WTC11 (cell line): ENCODE measurements around the gene CYLD. TPM values are rescaled to one million over a fixed set of nuclear protein-coding genes. Genes with fewer than 3 reads are reported as not detected.

Experiments used
- GTF2I ChIP-seq: fragments of 250-450 bp; sonication (Bioruptor Pico); conservative IDR thresholded peaks from 2 replicates; pipeline ENCODE4 v1.4.0; 2021; ENCODE audit warnings: mild to moderate bottlenecking
- NR2C2 ChIP-seq: sonication (generic); formaldehyde crosslinking; IDR thresholded peaks from 2 replicates; pipeline ENCODE4 v1.8.0; 2022; ENCODE audit warnings: mild to moderate bottlenecking, missing genetic modification reagents
- PREB ChIP-seq: sonication (generic); formaldehyde crosslinking; IDR thresholded peaks from 2 replicates; pipeline ENCODE4 v1.8.1; 2022; ENCODE audit warnings: mild to moderate bottlenecking, missing genetic modification reagents, moderate library complexity, borderline replicate concordance
- ZNF281 ChIP-seq: sonication (generic); formaldehyde crosslinking; IDR thresholded peaks from 2 replicates; pipeline ENCODE4 v1.8.0; 2023; ENCODE audit warnings: mild to moderate bottlenecking, missing genetic modification reagents
- ZNF396 ChIP-seq: fragments of 250-450 bp; sonication (Bioruptor Pico); IDR thresholded peaks from 2 replicates; pipeline ENCODE4 v1.8.0; 2021; ENCODE audit warnings: mild to moderate bottlenecking, moderate library complexity, borderline replicate concordance
- ZNF671 ChIP-seq: fragments of 250-450 bp; sonication (Bioruptor Pico); IDR thresholded peaks from 2 replicates; pipeline ENCODE4 v1.8.0; 2021; ENCODE audit warnings: mild to moderate bottlenecking
- total RNA-seq: library from RNA; stranded (reverse); gene quantifications from 3 replicates; pipeline ENCODE4 v1.2.3, GENCODE V29; 2021
- TF ChIP-seq, protein P1 (sequence below): sonication (generic); formaldehyde crosslinking; IDR thresholded peaks from 2 replicates; pipeline ENCODE4 v1.8.0; 2022; ENCODE audit warnings: missing genetic modification reagents
- TF ChIP-seq, protein P2 (sequence below): sonication (generic); formaldehyde crosslinking; IDR thresholded peaks from 2 replicates; pipeline ENCODE4 v1.8.1; 2023; ENCODE audit warnings: mild to moderate bottlenecking, missing genetic modification reagents
- TF ChIP-seq, protein P3 (sequence below): sonication (generic); formaldehyde crosslinking; IDR thresholded peaks from 2 replicates; pipeline ENCODE4 v1.8.0; 2023; ENCODE audit warnings: missing genetic modification reagents, mild to moderate bottlenecking, borderline replicate concordance
- TF ChIP-seq, protein P4 (sequence below): fragments of 250-450 bp; sonication (Bioruptor Pico); IDR thresholded peaks from 2 replicates; pipeline ENCODE4 v1.9.0; 2021; ENCODE audit warnings: moderate library complexity, mild to moderate bottlenecking, inconsistent platforms, borderline replicate concordance
- TF ChIP-seq, protein P5 (sequence below): sonication (generic); formaldehyde crosslinking; IDR thresholded peaks from 2 replicates; pipeline ENCODE4 v1.8.1; 2023; ENCODE audit warnings: mild to moderate bottlenecking, missing genetic modification reagents, borderline replicate concordance

The CYLD gene
- total RNA-seq, 1 experiment from 2014 or later: 10.8 TPM

- TF ChIP-seq, protein P1, sequence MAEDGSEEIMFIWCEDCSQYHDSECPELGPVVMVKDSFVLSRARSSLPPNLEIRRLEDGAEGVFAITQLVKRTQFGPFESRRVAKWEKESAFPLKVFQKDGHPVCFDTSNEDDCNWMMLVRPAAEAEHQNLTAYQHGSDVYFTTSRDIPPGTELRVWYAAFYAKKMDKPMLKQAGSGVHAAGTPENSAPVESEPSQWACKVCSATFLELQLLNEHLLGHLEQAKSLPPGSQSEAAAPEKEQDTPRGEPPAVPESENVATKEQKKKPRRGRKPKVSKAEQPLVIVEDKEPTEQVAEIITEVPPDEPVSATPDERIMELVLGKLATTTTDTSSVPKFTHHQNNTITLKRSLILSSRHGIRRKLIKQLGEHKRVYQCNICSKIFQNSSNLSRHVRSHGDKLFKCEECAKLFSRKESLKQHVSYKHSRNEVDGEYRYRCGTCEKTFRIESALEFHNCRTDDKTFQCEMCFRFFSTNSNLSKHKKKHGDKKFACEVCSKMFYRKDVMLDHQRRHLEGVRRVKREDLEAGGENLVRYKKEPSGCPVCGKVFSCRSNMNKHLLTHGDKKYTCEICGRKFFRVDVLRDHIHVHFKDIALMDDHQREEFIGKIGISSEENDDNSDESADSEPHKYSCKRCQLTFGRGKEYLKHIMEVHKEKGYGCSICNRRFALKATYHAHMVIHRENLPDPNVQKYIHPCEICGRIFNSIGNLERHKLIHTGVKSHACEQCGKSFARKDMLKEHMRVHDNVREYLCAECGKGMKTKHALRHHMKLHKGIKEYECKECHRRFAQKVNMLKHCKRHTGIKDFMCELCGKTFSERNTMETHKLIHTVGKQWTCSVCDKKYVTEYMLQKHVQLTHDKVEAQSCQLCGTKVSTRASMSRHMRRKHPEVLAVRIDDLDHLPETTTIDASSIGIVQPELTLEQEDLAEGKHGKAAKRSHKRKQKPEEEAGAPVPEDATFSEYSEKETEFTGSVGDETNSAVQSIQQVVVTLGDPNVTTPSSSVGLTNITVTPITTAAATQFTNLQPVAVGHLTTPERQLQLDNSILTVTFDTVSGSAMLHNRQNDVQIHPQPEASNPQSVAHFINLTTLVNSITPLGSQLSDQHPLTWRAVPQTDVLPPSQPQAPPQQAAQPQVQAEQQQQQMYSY (CRISPR knock-in tag): no peak
- TF ChIP-seq, protein P2, sequence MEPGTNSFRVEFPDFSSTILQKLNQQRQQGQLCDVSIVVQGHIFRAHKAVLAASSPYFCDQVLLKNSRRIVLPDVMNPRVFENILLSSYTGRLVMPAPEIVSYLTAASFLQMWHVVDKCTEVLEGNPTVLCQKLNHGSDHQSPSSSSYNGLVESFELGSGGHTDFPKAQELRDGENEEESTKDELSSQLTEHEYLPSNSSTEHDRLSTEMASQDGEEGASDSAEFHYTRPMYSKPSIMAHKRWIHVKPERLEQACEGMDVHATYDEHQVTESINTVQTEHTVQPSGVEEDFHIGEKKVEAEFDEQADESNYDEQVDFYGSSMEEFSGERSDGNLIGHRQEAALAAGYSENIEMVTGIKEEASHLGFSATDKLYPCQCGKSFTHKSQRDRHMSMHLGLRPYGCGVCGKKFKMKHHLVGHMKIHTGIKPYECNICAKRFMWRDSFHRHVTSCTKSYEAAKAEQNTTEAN: no peak
- TF ChIP-seq PREB (no peak), ZNF396 (CRISPR knock-in tag) (no peak), NR2C2 (CRISPR knock-in tag) (no peak), ZNF671 (CRISPR knock-in tag) (no peak), ZNF281 (CRISPR knock-in tag) (no peak), GTF2I (CRISPR knock-in tag) (no peak)
- TF ChIP-seq, protein P3, sequence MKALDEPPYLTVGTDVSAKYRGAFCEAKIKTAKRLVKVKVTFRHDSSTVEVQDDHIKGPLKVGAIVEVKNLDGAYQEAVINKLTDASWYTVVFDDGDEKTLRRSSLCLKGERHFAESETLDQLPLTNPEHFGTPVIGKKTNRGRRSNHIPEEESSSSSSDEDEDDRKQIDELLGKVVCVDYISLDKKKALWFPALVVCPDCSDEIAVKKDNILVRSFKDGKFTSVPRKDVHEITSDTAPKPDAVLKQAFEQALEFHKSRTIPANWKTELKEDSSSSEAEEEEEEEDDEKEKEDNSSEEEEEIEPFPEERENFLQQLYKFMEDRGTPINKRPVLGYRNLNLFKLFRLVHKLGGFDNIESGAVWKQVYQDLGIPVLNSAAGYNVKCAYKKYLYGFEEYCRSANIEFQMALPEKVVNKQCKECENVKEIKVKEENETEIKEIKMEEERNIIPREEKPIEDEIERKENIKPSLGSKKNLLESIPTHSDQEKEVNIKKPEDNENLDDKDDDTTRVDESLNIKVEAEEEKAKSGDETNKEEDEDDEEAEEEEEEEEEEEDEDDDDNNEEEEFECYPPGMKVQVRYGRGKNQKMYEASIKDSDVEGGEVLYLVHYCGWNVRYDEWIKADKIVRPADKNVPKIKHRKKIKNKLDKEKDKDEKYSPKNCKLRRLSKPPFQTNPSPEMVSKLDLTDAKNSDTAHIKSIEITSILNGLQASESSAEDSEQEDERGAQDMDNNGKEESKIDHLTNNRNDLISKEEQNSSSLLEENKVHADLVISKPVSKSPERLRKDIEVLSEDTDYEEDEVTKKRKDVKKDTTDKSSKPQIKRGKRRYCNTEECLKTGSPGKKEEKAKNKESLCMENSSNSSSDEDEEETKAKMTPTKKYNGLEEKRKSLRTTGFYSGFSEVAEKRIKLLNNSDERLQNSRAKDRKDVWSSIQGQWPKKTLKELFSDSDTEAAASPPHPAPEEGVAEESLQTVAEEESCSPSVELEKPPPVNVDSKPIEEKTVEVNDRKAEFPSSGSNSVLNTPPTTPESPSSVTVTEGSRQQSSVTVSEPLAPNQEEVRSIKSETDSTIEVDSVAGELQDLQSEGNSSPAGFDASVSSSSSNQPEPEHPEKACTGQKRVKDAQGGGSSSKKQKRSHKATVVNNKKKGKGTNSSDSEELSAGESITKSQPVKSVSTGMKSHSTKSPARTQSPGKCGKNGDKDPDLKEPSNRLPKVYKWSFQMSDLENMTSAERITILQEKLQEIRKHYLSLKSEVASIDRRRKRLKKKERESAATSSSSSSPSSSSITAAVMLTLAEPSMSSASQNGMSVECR: no peak
- TF ChIP-seq, protein P4, sequence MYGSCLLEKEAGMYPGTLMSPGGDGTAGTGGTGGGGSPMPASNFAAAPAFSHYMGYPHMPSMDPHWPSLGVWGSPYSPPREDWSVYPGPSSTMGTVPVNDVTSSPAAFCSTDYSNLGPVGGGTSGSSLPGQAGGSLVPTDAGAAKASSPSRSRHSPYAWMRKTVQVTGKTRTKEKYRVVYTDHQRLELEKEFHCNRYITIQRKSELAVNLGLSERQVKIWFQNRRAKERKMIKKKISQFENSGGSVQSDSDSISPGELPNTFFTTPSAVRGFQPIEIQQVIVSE (CRISPR knock-in tag): no peak
- TF ChIP-seq, protein P5, sequence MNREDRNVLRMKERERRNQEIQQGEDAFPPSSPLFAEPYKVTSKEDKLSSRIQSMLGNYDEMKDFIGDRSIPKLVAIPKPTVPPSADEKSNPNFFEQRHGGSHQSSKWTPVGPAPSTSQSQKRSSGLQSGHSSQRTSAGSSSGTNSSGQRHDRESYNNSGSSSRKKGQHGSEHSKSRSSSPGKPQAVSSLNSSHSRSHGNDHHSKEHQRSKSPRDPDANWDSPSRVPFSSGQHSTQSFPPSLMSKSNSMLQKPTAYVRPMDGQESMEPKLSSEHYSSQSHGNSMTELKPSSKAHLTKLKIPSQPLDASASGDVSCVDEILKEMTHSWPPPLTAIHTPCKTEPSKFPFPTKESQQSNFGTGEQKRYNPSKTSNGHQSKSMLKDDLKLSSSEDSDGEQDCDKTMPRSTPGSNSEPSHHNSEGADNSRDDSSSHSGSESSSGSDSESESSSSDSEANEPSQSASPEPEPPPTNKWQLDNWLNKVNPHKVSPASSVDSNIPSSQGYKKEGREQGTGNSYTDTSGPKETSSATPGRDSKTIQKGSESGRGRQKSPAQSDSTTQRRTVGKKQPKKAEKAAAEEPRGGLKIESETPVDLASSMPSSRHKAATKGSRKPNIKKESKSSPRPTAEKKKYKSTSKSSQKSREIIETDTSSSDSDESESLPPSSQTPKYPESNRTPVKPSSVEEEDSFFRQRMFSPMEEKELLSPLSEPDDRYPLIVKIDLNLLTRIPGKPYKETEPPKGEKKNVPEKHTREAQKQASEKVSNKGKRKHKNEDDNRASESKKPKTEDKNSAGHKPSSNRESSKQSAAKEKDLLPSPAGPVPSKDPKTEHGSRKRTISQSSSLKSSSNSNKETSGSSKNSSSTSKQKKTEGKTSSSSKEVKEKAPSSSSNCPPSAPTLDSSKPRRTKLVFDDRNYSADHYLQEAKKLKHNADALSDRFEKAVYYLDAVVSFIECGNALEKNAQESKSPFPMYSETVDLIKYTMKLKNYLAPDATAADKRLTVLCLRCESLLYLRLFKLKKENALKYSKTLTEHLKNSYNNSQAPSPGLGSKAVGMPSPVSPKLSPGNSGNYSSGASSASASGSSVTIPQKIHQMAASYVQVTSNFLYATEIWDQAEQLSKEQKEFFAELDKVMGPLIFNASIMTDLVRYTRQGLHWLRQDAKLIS: no peak
These were observed 78.3 kb downstream of the CYLD start (continued) for GRCh38 chr16:50820225-50820624.
